Measurements from ENCODE around the gene NCOA5. TPM values are rescaled to one million over a fixed set of nuclear protein-coding genes. Genes with fewer than 3 reads are reported as not detected.

NCOA5 gene
- total RNA-seq: 10 to 100 TPM; 18.7 to 20.4 TPM
- long read RNA-seq, donor 1, partial matches to known transcripts: 3 of 7 reads
- long read RNA-seq, donor 1, other reads (novel, unspliced or antisense): 3 of 7 reads
- long read RNA-seq, donor 2, transcript NCOA5-201 (8 exons, 3,220 nt): major isoform, 5 of 15 reads
- long read RNA-seq, donor 2, partial matches to known transcripts: 6 of 15 reads
- long read RNA-seq, donor 2, other reads (novel, unspliced or antisense): 4 of 15 reads

DNA sequence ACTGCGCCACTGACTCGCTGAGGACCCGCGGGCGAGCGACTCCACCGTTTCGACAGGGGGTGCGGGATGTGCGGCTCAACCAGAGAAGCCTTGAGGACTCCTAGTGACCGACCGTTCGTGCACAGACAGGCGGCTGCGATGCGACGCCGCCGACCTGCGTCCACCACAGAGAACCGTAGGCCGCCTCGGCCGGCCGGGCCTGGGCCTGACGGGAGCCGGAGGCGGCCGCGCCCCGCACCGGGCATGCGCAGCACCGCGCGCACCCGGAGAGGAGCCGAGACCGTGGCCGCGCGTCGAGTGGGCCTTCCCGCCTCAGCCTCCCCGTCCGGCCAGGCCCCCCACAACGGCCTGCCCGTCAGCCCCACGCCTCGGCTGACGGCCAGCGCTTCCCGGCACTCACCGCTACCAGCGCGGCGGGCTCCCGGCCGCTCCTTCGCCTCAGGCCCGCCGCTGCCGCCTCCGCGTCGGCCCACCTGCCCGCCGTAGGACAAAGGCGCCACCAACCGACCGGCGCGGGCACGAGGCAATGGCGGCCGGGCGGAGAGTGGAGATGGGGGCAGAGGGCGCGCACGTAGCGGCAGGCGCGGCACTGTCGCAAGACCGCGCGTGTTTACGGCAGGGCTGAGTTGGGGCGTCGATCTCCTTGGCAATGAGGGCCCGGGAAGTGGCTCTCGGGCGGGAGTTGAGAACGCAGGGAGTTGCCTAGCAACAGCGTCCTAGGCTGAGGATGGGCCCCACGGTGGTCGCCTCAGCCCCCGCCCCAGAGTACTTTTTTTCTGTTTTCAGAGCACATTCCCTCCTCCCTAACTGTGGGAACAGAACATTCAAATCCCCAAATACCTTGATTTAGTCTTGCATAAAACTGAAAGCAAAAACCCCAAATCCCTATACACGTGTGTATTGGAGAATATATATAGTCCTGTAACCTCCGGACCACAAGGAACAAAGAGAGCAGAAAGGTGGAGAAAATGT is at the start of gene NCOA5:
Gene NCOA5, minus strand, starts transcription at position 546 of the 972 bp plus-strand sequence. CDS start 10,538 bp downstream, outside the sequence.
- DNase-seq (ENCODE audit: low spot score): peak; percentile 99
- intact Hi-C loops (cut with DNase I): no loop called here

DNA sequence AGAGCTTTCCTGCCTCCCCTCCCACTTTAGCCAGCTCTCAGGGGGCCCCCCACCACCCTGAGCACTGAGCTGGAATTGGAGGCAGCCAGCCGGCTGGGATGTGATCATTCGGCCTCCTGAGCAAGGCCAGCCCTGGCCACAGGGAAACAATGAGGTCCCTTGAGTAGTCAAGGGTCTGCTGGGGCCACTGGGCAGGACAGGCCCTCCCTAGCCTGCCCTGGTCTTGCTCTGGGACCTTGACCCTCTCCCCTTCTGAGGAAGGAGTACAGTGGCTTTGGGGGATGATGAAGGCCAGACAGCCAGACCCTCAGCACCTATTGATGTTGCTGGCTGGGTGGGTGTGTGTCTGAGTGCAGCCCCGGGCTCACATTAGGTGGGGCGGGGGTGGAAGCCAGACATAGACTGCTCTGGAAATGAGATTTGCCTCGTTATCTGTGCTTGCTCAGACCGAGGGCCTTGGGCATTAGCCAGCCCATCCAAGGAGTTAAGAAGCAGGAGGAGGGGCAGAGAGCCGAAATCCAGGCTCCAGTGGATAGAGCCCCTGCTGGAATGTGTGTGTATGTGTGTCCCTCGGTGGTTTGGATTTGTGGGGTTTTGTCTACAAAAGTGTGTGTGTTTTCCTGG is 49.6 kb upstream of the NCOA5 start:
- no peak for DNase-seq (ENCODE audit: low spot score)
- intact Hi-C loops (cut with DNase I): loop anchor here in 1 of 2 donors (10.0 kb wide), 1 partner anchor 205 kb away; no protein-coding TSS in a partner anchor

- DNase-seq (ENCODE audit: low spot score): no peak
- intact Hi-C loops (cut with DNase I): loop anchor here in 1 of 2 donors (10.0 kb wide), 1 partner anchor 207 kb away; no protein-coding TSS in a partner anchor
Observed at GRCh38 chr20:46137816-46138215, 48.1 kb upstream of the NCOA5 start.

DNA sequence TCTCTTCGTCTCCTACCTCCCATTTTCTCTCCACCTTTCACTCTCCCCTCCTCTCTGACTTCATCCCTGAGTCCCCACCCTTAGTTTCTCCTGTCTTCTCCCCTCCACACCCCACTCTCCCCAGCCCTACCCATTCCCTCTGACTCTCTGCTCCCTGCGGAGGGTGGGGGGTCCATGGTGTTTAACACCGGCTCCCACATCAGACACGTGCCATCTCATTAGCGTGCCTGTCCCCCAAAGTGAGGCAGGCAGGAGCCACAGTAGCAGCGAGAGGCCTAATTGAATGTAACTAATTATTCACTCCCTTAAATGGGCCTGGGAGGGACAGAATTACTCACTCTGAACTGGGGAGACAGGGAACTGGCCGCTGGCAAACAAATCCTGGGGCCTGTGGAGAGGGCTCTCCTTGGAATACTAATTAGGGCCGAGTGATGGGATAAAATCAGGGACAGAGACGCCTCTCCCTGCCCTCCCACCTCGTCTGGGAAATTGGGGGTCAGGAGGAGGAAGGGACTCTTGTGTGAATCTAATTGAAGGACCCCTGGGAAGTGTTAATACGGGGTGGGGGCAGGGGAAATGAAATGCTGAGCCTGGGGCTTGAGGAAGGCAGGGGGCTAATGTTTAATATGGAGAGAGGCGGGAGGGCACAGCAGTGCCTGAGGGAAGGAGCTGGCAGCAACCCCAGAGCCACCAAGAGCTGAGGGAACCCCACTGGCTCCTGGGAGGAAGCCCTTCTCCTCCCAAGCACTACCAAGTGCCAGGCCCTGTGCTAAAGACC is 46.3 kb upstream of the NCOA5 start:
- no peak for DNase-seq (ENCODE audit: low spot score)
- intact Hi-C loops (cut with DNase I): loop anchor here in 1 of 2 donors (10.0 kb wide), 1 partner anchor 209 kb away; no protein-coding TSS in a partner anchor

- DNase-seq (ENCODE audit: low spot score): peak; percentile 29
- intact Hi-C loops (cut with DNase I): loop anchor here in 1 of 2 donors (10.0 kb wide), 1 partner anchor 210 kb away; no protein-coding TSS in a partner anchor
Observed at GRCh38 chr20:46134716-46135115, 45.0 kb upstream of the NCOA5 start.

- peak; percentile 31 for DNase-seq (ENCODE audit: low spot score)
- intact Hi-C loops (cut with DNase I): loop anchor here in 1 of 2 donors (10.0 kb wide), 1 partner anchor 211 kb away; no protein-coding TSS in a partner anchor
Observed at GRCh38 chr20:46133886-46134654, 44.3 kb upstream of the NCOA5 start.

- intact Hi-C loops (cut with DNase I): loop anchor here in 1 of 2 donors (10.0 kb wide), 1 partner anchor 212 kb away; no protein-coding TSS in a partner anchor
- DNase-seq (ENCODE audit: low spot score): peak; percentile 92
Observed at GRCh38 chr20:46132705-46133120, 43.0 kb upstream of the NCOA5 start.

DNA sequence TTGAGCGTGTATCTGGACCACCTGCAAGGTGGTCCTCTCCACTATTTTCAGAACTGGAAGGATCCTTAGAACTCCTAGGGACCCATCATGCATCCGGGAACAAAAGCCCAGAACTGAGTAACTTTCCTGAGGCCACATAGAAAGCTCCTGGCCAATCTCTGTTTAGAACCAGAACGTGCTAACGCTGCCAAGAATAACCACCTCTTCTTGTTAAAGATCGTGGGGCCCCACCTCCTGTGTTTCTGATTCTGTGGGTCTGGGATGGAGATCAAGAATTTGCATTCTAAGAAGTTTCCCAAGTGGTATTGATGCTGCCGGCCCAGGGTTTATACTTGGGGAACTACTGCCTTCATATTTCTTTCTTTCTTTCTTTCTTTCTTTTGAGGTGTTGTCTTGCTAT is 41.6 kb upstream of the NCOA5 start:
- peak; percentile 36 for DNase-seq (ENCODE audit: low spot score)
- intact Hi-C loops (cut with DNase I): loop anchor here in 1 of 2 donors (10.0 kb wide), 1 partner anchor 213 kb away; no protein-coding TSS in a partner anchor

GRCh38 chr20:46130534-46130933 is 40.8 kb upstream of the NCOA5 start:
- peak; percentile 64 for DNase-seq (ENCODE audit: low spot score)
- intact Hi-C loops (cut with DNase I): loop anchor here in 1 of 2 donors (10.0 kb wide), 1 partner anchor 214 kb away; no protein-coding TSS in a partner anchor

- no peak for DNase-seq (ENCODE audit: low spot score)
- intact Hi-C loops (cut with DNase I): loop anchor here in 1 of 2 donors (10.0 kb wide), 1 partner anchor 215 kb away; no protein-coding TSS in a partner anchor
Observed at GRCh38 chr20:46129955-46130481, 40.3 kb upstream of the NCOA5 start.

- intact Hi-C loops (cut with DNase I): no loop called here
- DNase-seq (ENCODE audit: low spot score): peak; percentile 79
Observed at GRCh38 chr20:46128310-46129151, 38.8 kb upstream of the NCOA5 start.

DNA sequence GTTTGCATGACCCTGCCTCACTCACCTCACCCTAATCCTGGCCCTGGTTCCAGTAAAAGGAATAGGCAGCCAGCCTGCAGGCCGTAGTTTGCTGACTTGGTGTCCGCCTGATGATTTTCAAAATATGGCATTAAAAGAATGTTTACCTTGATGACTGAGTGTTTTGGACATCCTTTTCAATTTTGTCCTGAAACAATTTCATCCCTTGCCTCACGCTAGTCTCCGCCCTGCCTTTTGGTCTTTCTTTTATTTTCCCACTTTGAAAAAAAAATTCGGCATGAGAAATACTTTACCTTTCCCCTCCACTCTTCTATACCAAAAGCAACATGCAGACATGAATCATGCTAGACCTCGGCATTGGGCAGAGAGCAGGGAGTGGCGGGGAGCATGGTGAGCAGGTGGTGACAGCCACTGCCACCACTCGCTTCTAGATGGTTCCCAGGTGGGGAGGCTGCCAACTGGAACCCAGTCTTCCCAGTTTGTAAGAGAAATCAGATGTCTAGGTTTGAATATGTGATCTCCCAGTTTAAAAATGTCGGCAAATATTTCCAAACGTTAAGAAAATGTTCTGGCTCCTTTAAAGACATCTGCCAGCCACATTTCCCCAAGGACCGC is 37.7 kb upstream of the NCOA5 start:
- no peak for DNase-seq (ENCODE audit: low spot score)
- intact Hi-C loops (cut with DNase I): no loop called here

- DNase-seq (ENCODE audit: low spot score): no peak
- intact Hi-C loops (cut with DNase I): no loop called here
Observed at GRCh38 chr20:46126440-46127056, 36.8 kb upstream of the NCOA5 start.

GRCh38 chr20:46123482-46124245 is 33.9 kb upstream of the NCOA5 start:
- DNase-seq (ENCODE audit: low spot score): peak; percentile 75
- intact Hi-C loops (cut with DNase I): no loop called here
